Suprapubic skin (tissue), 4 donors: Measurements from ENCODE around the gene FOXQ1.

ENCODE experiments used
- CTCF ChIP-seq, 2 donors: fragments of 200-600 bp in 1 of 2; fragments of 450-650 bp in 1 of 2; sonication (generic) in 1 of 2; IDR thresholded peaks; one replicate each; pipeline ENCODE4 v1.5.1; 2016 to 2019; ENCODE audit warnings: antibody characterized with exemption in 2 of 2, mild to moderate bottlenecking in 1 of 2, moderate library complexity in 1 of 2
- EP300 ChIP-seq: sonication (generic); formaldehyde crosslinking; IDR thresholded peaks from one replicate; pipeline ENCODE4 v1.6.1; 2017; ENCODE audit warnings: antibody characterized with exemption
- POLR2A ChIP-seq, 2 donors: fragments of 450-650 bp; IDR thresholded peaks; one replicate each; pipeline ENCODE4 v1.6.1; 2017; ENCODE audit warnings: antibody characterized with exemption in 2 of 2, mild to moderate bottlenecking in 2 of 2, moderate library complexity in 2 of 2
- POLR2AphosphoS5 ChIP-seq, 3 donors: sonication (generic); formaldehyde crosslinking; IDR thresholded peaks; one replicate each; pipeline ENCODE4 v1.6.1; 2017; ENCODE audit warnings: antibody characterized with exemption in 3 of 3

- TF ChIP-seq CTCF (IDR thresholded peaks at IDR 0.05): no peak
- TF ChIP-seq POLR2A (IDR thresholded peaks at IDR 0.05): no peak
- no peak for TF ChIP-seq EP300
- no peak for TF ChIP-seq POLR2AphosphoS5 (IDR thresholded peaks at IDR 0.05)
Measured at GRCh38 chr6:1285956-1286355, 25.9 kb upstream of the FOXQ1 start.
